Stimulated activated CD4-positive, alpha-beta T cell treated with anti-CD3 and anti-CD28 coated beads, Interleukin-1b, Interleukin-23, amount 100 ng/mL, for 24 hours (primary cell): Measurements from ENCODE around the gene SUPT20HL2.
"Not testable (repeated sequence)": the region's sequence is repeated elsewhere in the genome, so short reads cannot be mapped to it uniquely, and the experiment has no call there.

Source experiments
- DNase-seq, 4 experiments: peaks; one replicate each; pipeline ENCODE4 v3.0.0-alpha.2; 2020; ENCODE audit warnings: low read depth in 4 of 4, low spot score in 1 of 4

SUPT20HL2 gene

DNA sequence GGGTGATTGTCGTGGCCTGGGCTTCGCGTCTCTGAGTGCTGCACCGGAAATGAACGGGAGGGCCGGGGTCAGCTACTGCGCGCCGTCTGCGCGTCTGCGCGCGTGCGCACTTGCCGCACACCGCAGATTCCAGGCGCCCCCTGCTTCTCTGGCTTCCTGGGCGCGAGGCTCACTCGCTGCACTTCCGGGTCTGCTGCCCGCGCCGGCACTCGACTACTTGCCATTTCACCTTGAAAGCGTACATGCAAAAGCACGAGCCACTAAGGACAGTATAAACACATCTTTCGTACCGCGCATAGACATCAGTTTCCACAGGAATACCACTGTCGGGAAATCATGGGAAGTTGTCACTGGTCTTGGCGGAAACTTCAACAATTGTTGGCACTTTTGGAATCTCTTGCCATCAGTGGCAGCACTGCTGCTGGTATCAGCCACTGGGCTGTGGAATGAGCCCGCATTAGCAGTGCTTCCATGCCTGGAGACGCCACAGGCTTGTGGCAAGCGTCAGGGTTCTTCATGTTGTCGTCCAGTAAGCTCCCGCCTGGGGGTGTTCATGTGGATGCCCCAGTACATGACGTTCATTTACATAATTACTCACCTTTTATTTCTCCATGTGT lies at the start of gene SUPT20HL2:
Gene SUPT20HL2 (minus strand): TSS at position 51 of the 617 bp plus-strand sequence. CDS start 754 bp downstream, outside the sequence.
- no peak for DNase-seq

DNA sequence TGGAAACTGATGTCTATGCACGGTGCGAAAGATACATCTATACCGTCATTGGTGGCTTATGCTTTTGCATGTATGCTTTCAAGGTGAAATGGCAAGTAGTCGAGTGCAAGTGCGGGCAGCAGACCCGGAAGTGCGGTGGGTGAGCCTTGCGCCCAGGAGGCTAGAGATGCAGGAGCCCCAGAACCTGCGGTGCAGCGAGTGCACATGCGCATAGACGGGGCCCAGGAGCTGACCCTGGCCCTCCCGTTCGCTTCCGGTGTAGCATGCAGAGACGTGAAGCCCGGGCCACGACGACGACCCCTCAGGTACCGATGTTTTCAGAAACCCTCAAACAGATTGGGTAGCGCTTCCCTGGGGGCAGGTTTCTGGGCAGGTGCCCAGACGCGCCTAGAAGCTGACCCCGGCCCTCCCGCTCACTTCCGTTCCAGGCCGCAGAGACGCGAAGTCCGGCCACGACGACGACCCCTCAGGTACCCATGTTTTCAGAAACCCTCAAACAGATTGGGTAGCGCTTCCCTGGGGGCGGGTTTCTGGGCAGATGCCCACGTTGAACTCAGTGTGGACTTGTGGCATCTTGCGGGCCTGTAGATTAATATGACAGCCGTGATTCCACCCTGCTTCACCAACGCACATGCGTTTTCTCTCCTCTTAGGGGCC lies 48.3 kb upstream of the SUPT20HL2 start:
- DNase-seq, result not testable (repeated sequence)

DNA sequence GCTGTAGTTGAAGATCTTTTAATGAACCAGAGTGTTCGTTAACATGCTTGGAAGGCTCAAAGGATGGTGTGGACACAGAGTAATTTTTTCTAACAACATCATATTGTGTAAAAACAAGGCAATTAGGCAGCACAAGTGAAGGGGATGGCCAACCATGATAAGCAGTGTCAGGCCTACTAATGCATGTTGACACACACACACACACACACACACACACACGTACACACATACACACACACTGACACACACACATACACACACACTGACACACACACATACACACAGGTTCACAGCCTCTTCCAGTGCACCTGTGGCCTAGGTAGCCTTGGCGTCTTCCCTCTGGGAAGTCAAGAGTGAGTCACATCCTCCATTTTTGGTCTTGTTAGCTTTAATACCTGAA lies 46.4 kb upstream of the SUPT20HL2 start, which contains the start of gene SUPT20HL1:
Gene SUPT20HL1 (plus strand): TSS at position 368 of the 400 bp plus-strand sequence. CDS start 2,122 bp downstream, outside the sequence.
- DNase-seq, result no peak

DNA sequence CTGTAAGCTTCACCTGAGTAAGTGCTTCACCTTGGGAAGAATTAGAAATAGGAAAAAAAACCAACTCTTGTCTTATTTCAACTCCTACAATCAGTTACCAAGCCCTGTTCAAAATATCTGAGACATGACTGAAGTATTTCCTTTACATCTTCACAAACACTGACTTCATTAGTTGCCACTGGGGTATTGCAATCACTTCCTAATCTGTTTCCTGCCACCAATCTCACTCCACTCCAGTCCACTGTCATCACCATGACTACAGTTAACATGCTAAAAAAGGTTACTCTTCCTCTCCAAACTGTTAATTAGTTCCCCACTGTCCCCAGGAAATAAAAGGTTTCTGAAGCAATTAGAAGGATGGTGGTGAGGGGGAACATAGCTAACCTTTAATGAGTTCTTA lies 43.2 kb upstream of the SUPT20HL2 start:
- no peak for DNase-seq

DNA sequence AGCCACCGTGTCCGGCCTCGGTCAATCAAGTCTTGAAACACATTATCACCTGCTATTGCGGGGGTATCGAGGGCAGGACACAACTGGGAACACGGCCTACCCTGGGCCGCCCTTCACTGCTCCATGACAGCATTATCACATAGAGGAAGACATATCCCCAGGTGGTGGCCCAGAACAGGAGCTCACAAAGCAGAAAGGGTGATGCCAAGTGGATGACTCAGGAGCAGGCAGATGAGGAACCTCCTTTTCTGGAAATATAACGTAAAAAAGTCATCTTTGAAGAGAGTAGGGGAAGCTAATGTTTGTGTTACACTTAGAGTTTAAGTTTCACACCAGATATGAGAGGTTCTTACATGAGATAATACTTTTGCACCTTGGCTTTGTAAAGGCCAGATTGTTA lies 41.2 kb upstream of the SUPT20HL2 start:
- no peak for DNase-seq

DNA sequence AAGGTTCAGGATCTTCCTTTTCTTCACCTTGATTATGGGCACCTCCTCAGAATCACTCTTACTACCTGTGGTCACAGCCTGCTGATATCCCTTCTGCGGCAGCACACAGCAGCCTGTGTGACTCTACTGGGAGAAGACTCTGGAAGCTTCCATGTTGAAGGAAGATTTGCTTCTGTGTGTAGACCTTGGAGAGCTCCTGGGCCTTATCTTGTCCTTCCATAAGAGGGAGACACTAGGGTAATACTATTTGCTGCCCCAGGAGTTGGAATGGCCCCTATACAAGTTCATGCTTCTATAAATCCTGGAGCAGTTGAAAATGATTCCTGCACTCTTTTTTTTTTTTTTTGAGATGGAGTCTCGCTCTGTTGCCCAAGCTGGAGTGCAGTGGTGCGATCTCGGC lies 36.3 kb upstream of the SUPT20HL2 start:
- DNase-seq, result no peak

DNA sequence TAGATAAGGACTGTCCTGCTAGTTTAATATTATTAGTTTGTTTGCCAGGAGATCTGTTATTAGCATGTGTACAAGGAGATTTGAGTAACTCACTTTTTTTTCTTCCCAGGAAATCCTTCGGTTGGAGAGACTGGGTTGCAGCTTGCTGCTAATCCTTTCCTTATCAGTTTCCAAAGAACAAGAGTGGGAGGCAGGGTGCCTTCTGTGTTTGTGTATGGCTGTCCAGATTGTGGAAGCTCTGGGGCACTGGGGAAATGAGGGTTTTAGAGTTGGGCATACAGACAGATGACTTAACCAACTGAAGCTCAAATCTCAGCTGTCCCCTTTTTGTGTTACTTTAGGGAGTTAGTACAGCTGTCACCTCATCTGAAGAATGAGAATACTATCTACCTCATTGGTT lies 34.0 kb upstream of the SUPT20HL2 start:
- no peak for DNase-seq

DNA sequence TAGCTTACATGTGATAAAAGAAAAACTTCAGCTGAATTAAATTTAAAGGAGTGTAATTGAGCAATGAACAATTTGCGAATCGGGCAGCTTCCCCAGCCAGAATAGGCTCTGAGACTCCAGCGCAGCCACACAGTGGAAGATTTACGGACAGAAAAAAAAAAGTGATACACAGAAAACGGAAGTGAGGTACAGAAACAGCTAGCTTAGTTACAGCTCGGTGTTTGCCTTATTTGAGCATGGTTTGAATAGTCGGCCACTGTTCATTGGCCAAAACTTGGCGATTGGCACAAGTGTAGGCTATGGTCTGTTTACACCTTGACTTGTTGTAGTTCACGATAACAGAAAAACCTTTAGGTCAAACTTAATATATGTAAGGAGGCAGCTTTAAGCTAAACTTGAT lies 29.9 kb upstream of the SUPT20HL2 start:
- DNase-seq, result no peak

DNA sequence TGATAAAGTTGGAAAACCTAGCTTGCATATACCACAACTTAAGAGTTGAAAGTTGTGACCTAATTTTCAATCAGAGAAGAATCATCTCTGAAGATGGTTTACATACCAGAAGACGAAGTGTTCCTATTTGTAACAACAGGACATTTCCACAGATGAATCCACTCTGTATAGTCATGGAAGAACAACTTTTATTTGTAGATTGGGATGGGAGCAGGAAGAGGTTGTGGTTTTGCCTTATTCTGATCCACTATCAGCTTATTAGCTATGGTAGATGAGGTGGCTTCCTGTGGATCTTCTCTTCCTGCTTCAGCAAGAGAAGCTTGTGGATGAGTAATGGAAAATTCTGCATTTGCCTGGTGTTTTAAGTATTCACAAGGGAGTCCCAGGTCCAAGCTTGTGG lies 27.9 kb upstream of the SUPT20HL2 start:
- DNase-seq, result no peak

DNA sequence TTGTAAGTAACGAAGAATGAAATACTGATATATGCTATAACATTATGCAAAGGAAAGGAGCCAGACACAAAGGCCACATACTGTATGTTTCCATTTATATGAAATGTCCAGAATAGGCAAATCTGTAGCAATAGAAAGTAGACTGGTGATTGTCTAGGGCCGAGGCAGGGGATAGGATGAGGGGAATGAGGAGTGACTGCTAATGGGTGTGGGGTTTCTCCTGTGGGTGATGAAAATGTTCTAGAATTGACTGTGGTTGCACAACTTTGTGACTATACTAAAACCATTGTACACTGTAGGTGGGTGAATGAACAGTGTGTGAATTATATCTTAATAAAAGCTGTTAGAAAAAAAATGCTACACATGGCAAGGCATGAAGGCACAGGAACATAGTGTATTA lies 26.6 kb upstream of the SUPT20HL2 start:
- DNase-seq, result no peak

DNA sequence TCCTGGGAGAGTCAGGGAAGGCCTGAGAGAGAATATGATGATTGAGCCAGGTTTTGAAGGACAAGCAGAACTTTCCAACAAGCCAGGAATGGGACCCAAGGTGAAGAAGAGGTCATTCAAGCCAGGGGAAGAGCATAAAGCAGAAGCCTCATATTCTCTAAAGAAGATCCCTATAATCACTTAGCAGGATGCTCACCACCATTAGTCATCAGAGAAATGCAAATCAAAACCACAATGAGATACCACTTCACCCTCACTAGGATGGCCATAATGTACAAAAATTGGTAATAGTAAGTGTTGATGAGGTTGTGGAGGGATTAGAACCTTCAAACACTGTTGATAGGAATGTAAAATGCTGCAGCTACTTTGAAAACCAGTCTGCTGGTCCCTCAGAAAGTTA lies 26.0 kb upstream of the SUPT20HL2 start:
- DNase-seq, result no peak

DNA sequence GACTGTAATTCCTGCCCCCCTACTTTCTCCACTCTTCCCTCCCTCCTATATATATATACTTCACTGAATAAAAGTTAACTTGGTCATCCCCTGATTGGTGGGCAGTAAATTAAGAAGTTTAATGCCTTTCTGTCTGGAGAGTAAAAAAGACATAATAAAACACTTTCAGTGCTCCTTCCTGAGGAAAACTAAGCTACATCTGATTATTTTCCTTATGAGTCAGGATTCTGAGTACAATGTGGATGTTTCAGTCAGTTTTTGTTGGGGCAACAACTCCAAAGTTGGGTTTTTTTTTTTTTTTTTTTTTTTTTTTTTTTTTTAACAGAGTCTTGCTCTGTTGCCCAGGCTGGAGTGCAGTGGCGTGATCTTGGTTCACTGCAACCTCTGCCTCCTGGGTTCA lies 22.0 kb upstream of the SUPT20HL2 start:
- no peak for DNase-seq

DNA sequence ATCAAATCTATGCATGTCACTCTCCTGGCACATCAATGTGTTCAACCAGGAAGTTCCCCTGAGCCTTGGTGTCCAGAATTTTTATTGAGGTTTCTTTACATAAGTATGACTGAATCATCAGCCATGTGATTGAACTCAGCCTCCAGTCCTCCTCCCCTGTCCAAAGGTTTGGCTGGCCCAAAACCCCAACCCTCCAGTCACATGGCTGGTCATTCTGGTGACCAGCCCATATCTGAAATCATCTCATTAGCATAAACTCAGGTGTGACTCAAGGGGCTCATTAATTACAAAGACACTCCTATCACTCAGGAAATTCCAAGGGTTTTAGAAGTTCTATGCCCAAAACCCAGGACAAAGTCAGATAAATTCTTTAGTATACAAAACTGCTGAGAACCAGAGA lies 20.6 kb upstream of the SUPT20HL2 start:
- DNase-seq, result no peak

DNA sequence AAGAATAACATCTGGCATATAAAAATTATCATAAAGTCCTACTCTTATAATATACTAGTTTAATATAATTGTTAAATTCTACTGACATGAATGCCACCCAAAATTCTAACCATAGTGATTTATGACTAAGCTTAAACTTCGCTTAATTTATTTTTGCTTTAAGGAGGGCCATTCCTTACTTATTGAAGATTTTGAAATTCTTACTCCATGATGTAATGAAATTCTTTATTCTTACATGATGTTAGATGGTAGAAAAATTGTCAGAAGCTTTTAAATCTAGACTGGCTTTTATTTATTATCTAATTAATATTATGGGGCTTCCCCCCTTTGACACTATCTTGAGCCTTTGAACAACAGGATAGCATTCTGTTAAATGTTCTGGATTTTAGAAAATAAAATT lies 19.5 kb upstream of the SUPT20HL2 start:
- no peak for DNase-seq

DNA sequence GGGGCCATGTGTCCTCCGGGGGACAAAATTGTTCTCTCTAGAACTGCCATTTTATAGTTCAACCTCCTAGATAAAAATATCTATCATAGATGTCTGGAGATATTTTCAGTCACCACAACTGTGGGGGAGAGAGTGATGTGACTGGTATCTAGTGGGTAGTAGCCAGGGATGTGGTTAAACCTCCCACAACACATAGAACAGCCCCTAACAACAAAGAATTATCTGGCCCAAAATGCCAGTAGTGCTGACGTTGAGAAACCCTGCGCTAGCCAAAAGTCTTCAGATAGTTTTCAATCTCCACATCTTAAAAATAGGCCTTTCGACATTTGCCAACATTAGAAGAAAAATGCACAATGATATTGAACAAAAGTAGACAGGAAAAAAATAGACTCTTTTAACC lies 19.0 kb upstream of the SUPT20HL2 start:
- no peak for DNase-seq

DNA sequence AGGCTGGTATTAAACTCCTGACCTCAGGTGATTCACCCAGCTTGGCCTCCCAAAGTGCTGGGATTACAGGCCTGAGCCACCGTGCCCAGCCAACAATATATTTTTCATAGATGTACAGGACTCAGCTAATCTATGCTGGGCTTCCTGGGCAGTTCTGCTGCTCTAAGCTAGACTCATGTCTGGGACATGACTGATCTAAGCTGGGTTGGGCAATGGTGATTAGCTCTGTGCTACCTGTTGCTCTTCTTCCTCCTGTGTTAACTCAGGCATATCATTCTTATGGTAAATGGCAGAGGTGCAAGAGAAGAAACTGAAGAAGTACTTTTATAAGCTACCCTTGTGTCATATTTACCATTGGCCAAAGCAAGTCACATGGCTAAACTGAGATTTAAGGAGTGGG lies 11.4 kb upstream of the SUPT20HL2 start:
- no peak for DNase-seq

DNA sequence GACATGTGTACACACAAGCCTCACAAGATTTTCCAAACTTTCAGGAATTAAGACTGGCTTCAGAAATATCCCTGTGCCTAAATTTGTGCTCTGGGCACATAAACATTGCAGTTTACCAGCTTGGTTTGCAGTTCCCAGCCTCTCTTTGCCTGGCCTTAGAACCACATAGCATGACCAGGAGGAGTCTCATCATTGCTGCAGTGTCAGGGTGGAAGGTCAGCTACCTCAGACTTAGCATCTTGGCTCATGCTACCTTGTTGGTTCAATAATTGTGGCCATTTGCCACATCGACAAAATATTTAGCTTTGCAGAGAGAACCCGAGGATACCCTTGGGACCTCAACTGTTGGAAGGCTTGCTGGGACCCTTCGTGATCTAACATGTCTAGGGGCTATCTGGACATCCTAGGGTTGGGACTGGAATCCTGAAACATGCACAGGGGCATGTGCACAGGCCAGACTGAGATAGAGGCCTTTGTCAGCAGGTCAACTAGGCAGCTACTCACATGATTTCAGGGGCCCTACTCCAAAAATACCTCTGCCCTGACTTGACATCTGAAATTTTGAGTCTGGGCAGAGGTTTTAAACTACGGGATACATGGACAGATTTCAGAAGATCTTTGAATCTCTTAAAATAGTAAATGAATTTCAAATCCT lies 8.0 kb upstream of the SUPT20HL2 start:
- no peak for DNase-seq

DNA sequence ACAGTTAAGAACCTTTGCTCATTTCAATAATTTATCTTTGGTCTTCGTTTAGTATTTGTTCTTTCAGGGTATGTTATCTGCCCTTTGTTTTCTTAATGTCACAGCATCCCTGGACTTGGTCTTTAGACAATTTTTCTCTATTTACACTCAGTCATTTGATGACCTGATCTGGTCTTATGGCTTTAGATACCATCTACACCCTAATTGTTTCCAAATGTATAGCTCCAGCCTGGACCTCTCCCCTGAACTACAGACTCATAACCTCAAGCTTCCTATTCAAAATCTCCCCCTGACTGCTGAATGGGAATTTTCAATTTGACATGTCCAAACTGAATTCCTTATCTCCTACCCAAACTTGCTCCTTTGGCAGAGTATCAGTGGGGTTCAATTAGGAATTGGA lies 3.7 kb upstream of the SUPT20HL2 start:
- DNase-seq, result no peak

DNA sequence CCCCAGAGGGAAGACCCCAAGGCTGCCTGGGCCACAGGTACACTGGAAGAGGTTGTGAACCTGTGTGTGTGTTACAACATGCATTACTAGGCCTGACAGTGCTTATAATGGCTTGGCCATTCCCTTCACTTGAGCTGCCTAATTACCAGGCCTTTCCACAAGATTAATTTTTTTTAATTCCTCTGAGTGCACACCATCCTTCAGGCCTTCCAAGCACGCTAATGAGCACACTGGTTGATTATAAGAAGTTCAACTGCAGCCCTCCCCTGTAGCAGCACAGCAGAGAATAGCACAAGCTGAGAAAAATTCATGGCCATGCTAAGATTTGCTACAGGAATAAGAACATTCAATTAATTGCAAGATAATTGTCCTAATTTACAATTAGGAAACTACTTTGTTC lies 2.2 kb upstream of the SUPT20HL2 start:
- DNase-seq, result no peak

DNA sequence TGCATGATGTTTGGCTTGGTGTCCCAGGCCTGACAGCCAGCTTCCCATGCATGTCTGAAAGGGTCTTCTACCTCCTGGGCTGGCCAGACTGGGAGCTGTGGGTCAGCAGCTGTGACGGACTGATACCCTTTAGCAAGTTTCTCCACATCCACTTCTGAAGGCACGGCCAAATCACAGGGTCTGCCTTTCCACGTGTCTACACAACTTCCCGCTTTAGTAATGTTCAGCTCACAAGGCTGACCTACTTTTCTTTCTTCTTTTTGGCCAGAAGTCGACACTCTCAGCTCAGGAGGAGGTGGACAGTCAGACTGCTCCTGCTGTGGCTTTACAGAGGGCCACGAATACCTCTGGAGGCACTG lies 1.6 kb downstream of the SUPT20HL2 start:
- DNase-seq, result not testable (repeated sequence)

DNA sequence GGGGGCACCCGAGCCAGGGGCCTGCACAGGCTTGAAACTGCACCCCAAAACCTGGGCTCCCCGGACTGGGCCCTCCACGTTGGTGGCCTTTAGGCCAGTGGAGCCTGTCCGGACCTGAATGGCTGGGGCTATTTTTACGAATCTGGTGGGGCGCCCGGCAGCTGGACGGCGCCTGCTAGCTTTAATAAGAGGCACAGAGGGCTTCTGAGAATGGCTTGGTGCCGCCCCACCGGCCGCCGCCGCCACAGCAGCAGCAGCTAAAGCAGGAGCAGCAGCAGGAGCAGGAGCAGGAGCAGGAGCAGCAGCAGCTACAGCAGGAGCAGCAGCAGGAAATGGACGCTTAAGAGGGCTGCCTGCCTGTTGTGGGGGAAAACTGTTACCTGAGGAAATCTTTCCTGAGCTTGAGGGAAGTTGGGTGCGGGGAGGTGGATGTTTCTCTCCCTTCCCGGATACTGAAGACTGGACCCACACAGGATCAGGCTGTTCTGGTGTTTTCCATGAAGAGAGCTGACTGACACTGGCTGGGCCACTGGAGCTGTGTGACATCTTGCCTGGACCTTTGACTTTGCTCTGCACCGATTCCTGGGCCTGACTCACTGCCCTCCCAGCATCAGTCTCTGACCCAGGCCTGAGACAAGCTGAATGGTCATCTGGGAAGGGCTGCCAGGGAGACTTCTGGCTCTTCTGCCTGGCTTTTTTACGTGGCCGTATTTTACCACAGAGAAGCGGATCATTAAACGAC lies 2.2 kb downstream of the SUPT20HL2 start:
- DNase-seq, result not testable (repeated sequence)

DNA sequence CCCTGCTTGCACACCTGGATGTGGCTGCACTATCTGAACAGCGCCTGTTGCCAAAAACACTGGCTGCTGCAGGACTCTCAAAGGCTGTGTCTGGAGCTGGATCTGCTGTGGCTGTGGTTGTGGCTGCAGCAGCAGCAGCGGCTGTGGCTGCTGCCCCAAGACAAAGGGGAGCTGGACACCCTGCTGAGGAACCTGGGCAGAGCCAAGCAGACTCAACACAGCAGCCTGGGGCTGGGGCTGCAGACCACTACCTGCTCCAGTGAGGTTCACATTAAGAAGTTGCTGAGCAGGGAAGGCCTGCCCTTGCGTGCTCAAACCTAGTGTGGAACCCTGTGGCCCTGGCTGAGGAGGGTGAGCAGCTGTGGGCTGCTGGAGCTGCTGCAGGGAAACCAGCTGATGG lies 3.0 kb downstream of the SUPT20HL2 start:
- DNase-seq, result not testable (repeated sequence)
